NT2/D1 (cell line): Measurements from ENCODE around the gene ERC2.

Experiments
- SUZ12 ChIP-seq: IDR thresholded peaks from 2 replicates; pipeline ENCODE4 v1.6.1; 2011; ENCODE audit not compliant: insufficient read length, insufficient read depth; ENCODE audit errors: extremely low read depth
- YY1 ChIP-seq: IDR thresholded peaks from 2 replicates; pipeline ENCODE4 v1.6.1; 2011; ENCODE audit not compliant: insufficient read length, insufficient read depth
- ZNF274 ChIP-seq: IDR thresholded peaks from 2 replicates; pipeline ENCODE4 v1.6.1; 2011; ENCODE audit warnings: mild to moderate bottlenecking, low read depth, low read length

DNA sequence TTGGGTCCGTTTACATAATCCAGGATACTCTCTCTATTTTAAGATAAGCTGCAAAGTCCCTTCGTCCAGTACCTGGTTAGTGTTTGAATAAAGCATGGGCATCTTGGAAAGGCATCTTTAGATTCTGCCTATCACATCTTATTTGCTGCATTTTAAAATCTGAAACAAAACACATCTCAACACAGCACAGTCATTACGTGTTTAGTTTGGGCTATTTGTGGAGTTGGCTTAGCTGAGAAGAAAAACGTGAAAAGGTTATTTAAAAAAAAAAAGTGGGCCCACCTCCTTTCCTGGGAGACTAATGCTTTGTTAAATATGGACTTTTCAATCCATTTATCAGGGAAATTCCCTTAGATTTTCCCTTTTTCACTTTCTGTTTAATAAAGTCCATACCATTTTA lies 806.7 kb downstream of the ERC2 start:
- TF ChIP-seq YY1 = no peak
- no peak for TF ChIP-seq SUZ12
- TF ChIP-seq ZNF274 = no peak
